HG03064 (cell line): ENCODE data around the gene SGCA.

Experiments
- ATAC-seq: cut with Tn5 transposase; IDR thresholded peaks from one replicate; pipeline ENCODE4 v1.9.1; 2021; ENCODE audit warnings: low read depth; ENCODE audit not compliant: unreplicated experiment

SGCA gene

GRCh38 chr17:50180620-50181019 lies 14.8 kb downstream of the SGCA start:
- no peak for ATAC-seq

GRCh38 chr17:50181144-50181543 lies 15.3 kb downstream of the SGCA start:
- ATAC-seq = no peak

- no peak for ATAC-seq
Measured at GRCh38 chr17:50181591-50182560, 16.1 kb downstream of the SGCA start.

GRCh38 chr17:50182783-50183420 lies 17.1 kb downstream of the SGCA start:
- no peak for ATAC-seq

- ATAC-seq = no peak
Measured at GRCh38 chr17:50183421-50183994, 17.7 kb downstream of the SGCA start.

GRCh38 chr17:50184064-50184463 lies 18.3 kb downstream of the SGCA start:
- ATAC-seq = no peak

- no peak for ATAC-seq
Measured at GRCh38 chr17:50184611-50185398, 19.0 kb downstream of the SGCA start.

GRCh38 chr17:50185631-50186471 lies 20.0 kb downstream of the SGCA start:
- no peak for ATAC-seq

- ATAC-seq = no peak
Measured at GRCh38 chr17:50186661-50187393, 21.0 kb downstream of the SGCA start.

- ATAC-seq = no peak
Measured at GRCh38 chr17:50187394-50187725, 21.6 kb downstream of the SGCA start.

- no peak for ATAC-seq
Measured at GRCh38 chr17:50187751-50188530, 22.1 kb downstream of the SGCA start.

GRCh38 chr17:50188531-50188920 lies 22.7 kb downstream of the SGCA start:
- no peak for ATAC-seq

- no peak for ATAC-seq
Measured at GRCh38 chr17:50188921-50189549, 23.2 kb downstream of the SGCA start.

- ATAC-seq = no peak
Measured at GRCh38 chr17:50189550-50190292, 23.9 kb downstream of the SGCA start.

GRCh38 chr17:50190293-50190602 lies 24.4 kb downstream of the SGCA start:
- no peak for ATAC-seq

- ATAC-seq = no peak
Measured at GRCh38 chr17:50190603-50191358, 25.0 kb downstream of the SGCA start.
